ENCODE measurements around the gene C19orf73. TPM values are rescaled to one million over a fixed set of nuclear protein-coding genes. Genes with fewer than 3 reads are reported as not detected.
A peak's percentile ranks its signal among the peaks of the same experiment; 100 is the strongest.

C19orf73 gene
- total and polyA plus RNA-seq, 9 of the 15 experiments (the other 6 are each of a cell fraction or from before 2014, with no cell fraction given), result 0.08 to 7.4 (median 1.4) TPM

DNA sequence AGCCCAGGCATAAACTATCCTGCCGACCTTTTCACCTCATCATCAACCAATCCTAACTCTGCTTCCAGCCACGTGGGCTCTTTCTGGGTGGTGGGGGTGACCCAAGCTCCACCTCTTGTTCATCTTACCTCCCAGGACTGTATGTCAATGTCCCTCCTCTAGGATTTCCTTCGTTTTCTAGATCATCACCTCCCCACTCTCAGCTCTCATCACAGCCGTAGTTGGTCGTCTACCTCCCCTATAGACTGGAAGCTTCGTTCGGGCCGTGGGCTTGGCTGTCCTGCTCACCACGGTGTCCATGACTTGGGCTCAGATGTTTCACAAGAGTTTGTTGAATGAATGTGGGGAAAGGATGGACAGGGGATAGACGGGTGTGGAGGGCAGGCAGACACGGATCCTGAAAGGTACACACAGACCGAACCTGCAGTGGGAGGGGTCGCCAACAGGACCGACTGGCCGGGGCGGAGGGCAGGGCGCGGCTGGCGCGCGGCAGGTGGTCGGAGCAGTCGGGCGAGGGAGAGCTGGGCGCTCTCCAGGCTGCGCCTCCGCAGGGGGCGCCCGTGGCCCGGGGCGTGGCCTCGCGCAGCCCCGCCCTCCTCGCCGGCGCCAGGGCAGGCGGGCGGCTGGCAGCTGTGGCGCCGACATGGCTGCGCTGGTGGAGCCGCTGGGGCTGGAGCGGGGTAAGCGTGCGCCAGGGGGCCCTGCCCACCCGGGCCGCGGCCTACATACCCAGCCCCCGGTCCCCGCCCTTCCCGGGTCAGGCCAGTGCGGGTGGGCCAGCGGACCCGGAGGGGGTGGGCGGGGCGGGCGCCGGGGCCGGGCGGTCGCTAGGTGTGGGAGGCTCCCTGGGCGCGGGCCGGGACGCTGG is 4.9 kb downstream of the C19orf73 start, which contains the start of gene LIN7B (continued):
- TF ChIP-seq, protein P1, sequence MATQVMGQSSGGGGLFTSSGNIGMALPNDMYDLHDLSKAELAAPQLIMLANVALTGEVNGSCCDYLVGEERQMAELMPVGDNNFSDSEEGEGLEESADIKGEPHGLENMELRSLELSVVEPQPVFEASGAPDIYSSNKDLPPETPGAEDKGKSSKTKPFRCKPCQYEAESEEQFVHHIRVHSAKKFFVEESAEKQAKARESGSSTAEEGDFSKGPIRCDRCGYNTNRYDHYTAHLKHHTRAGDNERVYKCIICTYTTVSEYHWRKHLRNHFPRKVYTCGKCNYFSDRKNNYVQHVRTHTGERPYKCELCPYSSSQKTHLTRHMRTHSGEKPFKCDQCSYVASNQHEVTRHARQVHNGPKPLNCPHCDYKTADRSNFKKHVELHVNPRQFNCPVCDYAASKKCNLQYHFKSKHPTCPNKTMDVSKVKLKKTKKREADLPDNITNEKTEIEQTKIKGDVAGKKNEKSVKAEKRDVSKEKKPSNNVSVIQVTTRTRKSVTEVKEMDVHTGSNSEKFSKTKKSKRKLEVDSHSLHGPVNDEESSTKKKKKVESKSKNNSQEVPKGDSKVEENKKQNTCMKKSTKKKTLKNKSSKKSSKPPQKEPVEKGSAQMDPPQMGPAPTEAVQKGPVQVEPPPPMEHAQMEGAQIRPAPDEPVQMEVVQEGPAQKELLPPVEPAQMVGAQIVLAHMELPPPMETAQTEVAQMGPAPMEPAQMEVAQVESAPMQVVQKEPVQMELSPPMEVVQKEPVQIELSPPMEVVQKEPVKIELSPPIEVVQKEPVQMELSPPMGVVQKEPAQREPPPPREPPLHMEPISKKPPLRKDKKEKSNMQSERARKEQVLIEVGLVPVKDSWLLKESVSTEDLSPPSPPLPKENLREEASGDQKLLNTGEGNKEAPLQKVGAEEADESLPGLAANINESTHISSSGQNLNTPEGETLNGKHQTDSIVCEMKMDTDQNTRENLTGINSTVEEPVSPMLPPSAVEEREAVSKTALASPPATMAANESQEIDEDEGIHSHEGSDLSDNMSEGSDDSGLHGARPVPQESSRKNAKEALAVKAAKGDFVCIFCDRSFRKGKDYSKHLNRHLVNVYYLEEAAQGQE (IDR thresholded peaks at IDR 0.05; ENCODE audit: borderline replicate concordance), result peak; percentile 38
- TF ChIP-seq, protein P1 (CRISPR knock-in tag; IDR thresholded peaks at IDR 0.05; ENCODE audit: low read depth), result no peak
- TF ChIP-seq, protein P2, sequence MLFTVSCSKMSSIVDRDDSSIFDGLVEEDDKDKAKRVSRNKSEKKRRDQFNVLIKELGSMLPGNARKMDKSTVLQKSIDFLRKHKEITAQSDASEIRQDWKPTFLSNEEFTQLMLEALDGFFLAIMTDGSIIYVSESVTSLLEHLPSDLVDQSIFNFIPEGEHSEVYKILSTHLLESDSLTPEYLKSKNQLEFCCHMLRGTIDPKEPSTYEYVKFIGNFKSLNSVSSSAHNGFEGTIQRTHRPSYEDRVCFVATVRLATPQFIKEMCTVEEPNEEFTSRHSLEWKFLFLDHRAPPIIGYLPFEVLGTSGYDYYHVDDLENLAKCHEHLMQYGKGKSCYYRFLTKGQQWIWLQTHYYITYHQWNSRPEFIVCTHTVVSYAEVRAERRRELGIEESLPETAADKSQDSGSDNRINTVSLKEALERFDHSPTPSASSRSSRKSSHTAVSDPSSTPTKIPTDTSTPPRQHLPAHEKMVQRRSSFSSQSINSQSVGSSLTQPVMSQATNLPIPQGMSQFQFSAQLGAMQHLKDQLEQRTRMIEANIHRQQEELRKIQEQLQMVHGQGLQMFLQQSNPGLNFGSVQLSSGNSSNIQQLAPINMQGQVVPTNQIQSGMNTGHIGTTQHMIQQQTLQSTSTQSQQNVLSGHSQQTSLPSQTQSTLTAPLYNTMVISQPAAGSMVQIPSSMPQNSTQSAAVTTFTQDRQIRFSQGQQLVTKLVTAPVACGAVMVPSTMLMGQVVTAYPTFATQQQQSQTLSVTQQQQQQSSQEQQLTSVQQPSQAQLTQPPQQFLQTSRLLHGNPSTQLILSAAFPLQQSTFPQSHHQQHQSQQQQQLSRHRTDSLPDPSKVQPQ (CRISPR knock-in tag; IDR thresholded peaks at IDR 0.05; ENCODE audit: borderline replicate concordance), result no peak
- TF ChIP-seq ZNF785 (CRISPR knock-in tag; IDR thresholded peaks at IDR 0.05), result no peak
- TF ChIP-seq PRPF4 (IDR thresholded peaks at IDR 0.05; ENCODE audit: insufficient read depth, low read depth, low read length, poor library complexity, severe bottlenecking), result no peak
- TF ChIP-seq ZNF121 (CRISPR knock-in tag; conservative IDR thresholded peaks at IDR 0.05), result no peak
- TF ChIP-seq, protein P3, sequence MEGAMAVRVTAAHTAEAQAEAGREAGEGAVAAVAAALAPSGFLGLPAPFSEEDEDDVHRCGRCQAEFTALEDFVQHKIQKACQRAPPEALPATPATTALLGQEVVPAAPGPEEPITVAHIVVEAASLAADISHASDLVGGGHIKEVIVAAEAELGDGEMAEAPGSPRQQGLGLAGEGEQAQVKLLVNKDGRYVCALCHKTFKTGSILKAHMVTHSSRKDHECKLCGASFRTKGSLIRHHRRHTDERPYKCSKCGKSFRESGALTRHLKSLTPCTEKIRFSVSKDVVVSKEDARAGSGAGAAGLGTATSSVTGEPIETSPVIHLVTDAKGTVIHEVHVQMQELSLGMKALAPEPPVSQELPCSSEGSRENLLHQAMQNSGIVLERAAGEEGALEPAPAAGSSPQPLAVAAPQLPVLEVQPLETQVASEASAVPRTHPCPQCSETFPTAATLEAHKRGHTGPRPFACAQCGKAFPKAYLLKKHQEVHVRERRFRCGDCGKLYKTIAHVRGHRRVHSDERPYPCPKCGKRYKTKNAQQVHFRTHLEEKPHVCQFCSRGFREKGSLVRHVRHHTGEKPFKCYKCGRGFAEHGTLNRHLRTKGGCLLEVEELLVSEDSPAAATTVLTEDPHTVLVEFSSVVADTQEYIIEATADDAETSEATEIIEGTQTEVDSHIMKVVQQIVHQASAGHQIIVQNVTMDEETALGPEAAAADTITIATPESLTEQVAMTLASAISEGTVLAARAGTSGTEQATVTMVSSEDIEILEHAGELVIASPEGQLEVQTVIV (CRISPR knock-in tag; IDR thresholded peaks at IDR 0.05; ENCODE audit: borderline replicate concordance), result no peak
- no peak for TF ChIP-seq ZNF41 (CRISPR knock-in tag; conservative IDR thresholded peaks at IDR 0.05)
- TF ChIP-seq SNRNP70 (optimal IDR thresholded peaks at IDR 0.05; ENCODE audit: low read depth, low read length), result no peak
- TF ChIP-seq RBM15 (IDR thresholded peaks at IDR 0.05; ENCODE audit: insufficient read depth, low read length), result no peak
- no peak for TF ChIP-seq HMG20B (CRISPR knock-in tag; IDR thresholded peaks at IDR 0.05)

All from K562 (cell line).